HFFc6 (cell line): ENCODE data around the gene ARPC4. TPM values are rescaled to one million over a fixed set of nuclear protein-coding genes. Genes with fewer than 3 reads are reported as not detected.

ENCODE experiments used
- DNase-seq: peaks from one replicate; pipeline ENCODE4 v3.0.0-alpha.2; 2018
- H3K27ac Mint-ChIP-seq: 2 replicates; pipeline ENCODE4 v1.8.0; 2020; ENCODE audit warnings: mild to moderate bottlenecking, mixed read lengths
- H3K27me3 Mint-ChIP-seq: 2 replicates; pipeline ENCODE4 v1.8.0; 2021; ENCODE audit warnings: mild to moderate bottlenecking, moderate library complexity, mixed read lengths; ENCODE audit not compliant: insufficient read depth
- H3K36me3 Mint-ChIP-seq: 2 replicates; pipeline ENCODE4 v1.8.0; 2021; ENCODE audit warnings: low read depth, mixed read lengths
- H3K4me1 Mint-ChIP-seq: 2 replicates; pipeline ENCODE4 v1.8.0; 2020; ENCODE audit warnings: low read depth, mixed read lengths
- H3K4me3 Mint-ChIP-seq: 2 replicates; pipeline ENCODE4 v1.8.0; 2020; ENCODE audit warnings: mild to moderate bottlenecking, moderate library complexity, mixed read lengths
- H3K9me3 Mint-ChIP-seq: 2 replicates; pipeline ENCODE4 v1.8.0; 2020; ENCODE audit warnings: mild to moderate bottlenecking, mixed read lengths
- CTCF ChIP-seq: fragments of 200-600 bp; sonication (generic); IDR thresholded peaks from 2 replicates; pipeline ENCODE4 v1.5.0; 2021; ENCODE audit warnings: antibody characterized with exemption, mild to moderate bottlenecking
- total RNA-seq, 6 experiments: library from RNA; stranded (reverse); fragmentation: NEBNext Ultra II Directional; extraction: Animal tissue kit (Norgen Biotek cat#: 25700); gene quantifications; 2 replicates in 1 of 6; 3 replicates in 5 of 6; pipeline ENCODE4 v1.2.3, GENCODE V29; 2021

ARPC4 gene
- total RNA-seq, 6 experiments from 2014 or later = 252 to 303 (median 266) TPM

GRCh38 chr3:9765865-9766264 lies 27.0 kb upstream of the ARPC4 start:
- no peak for DNase-seq
- H3K27me3 Mint-ChIP-seq = peaks cover 7% of the 10 kb centered on the region
- no peak overlapping the region for H3K4me3 Mint-ChIP-seq
- H3K36me3 Mint-ChIP-seq = peaks cover 14% of the 10 kb centered on the region
- H3K9me3 Mint-ChIP-seq = no peaks in the 10 kb centered on the region
- no peak overlapping the region for H3K27ac Mint-ChIP-seq
- H3K4me1 Mint-ChIP-seq = peaks cover 37% of the 10 kb centered on the region
- no peak for TF ChIP-seq CTCF

DNA sequence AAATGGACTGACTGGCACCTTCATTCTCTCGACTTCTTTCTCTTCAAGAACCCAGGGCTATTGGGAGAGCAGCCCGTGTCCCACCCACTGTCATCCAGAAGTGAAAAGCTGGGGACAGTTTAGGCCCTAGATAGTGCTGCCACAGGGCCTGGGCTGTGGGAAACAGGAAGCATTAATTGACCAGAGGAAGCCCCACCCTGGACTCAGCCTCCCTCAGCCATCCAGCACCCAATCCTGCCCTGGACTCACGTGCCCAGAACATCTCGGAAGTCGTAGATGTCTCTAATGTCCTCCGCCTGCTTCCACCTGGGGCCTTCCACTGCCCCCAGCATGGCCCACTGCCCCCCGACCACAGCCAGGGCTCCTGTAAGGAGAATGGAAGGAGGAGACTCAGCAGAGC lies 25.5 kb upstream of the ARPC4 start:
- peaks cover 37% of the 10 kb centered on the region for H3K4me1 Mint-ChIP-seq
- TF ChIP-seq CTCF = no peak
- H3K4me3 Mint-ChIP-seq = peak overlapping the region; percentile 87; the same call in 1 of the 2 replicates
- H3K9me3 Mint-ChIP-seq = no peaks in the 10 kb centered on the region
- H3K27me3 Mint-ChIP-seq = peaks cover 7% of the 10 kb centered on the region
- H3K36me3 Mint-ChIP-seq = peaks cover 10% of the 10 kb centered on the region; the same call in 1 of the 2 replicates
- peak overlapping the region; percentile 66 for H3K27ac Mint-ChIP-seq
- DNase-seq = no peak

DNA sequence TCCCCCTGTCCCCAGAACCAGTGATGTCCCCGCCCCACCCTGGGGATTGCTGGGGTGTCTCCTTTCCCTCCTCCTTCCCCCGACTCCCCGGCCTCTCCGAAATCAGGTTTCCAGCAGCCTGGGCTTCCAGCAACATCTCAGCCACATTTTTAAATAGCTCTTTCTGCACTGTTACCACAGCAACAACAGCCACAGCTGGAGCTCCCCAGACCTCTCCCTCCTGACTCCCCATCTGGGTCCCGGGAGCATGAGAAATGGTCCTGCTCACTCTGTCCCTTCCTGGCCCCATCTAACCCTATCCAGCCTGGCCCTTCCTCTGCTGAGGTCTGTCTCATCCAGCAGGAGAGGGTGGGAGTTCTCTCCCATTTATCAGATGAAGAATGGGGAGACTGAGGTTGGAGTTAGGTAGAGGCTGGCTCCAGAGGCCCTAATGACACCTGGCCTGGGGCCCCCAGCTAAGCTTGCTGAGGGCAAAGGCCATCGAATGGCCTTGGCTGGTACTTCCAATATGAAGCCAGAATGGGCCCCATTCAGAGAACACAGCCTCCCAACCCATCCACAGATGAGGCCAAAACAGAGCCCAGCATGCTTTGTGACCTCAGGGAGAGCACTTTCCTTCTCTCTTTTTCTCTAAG lies 24.6 kb upstream of the ARPC4 start:
- Mint-ChIP-seq H3K4me3 (peak overlapping the region; percentile 87; the same call in 1 of the 2 replicates), H3K9me3 (no peaks in the 10 kb centered on the region), H3K36me3 (peaks cover 10% of the 10 kb centered on the region; the same call in 1 of the 2 replicates), H3K27ac (peak overlapping the region; percentile 66), H3K4me1 (peaks cover 37% of the 10 kb centered on the region), H3K27me3 (peaks cover 7% of the 10 kb centered on the region)
- no peak for DNase-seq
- TF ChIP-seq CTCF = no peak

GRCh38 chr3:9769012-9769411 lies 23.9 kb upstream of the ARPC4 start:
- peak overlapping the region; percentile 87 for H3K4me3 Mint-ChIP-seq
- H3K27me3 Mint-ChIP-seq = peaks cover 7% of the 10 kb centered on the region

DNA sequence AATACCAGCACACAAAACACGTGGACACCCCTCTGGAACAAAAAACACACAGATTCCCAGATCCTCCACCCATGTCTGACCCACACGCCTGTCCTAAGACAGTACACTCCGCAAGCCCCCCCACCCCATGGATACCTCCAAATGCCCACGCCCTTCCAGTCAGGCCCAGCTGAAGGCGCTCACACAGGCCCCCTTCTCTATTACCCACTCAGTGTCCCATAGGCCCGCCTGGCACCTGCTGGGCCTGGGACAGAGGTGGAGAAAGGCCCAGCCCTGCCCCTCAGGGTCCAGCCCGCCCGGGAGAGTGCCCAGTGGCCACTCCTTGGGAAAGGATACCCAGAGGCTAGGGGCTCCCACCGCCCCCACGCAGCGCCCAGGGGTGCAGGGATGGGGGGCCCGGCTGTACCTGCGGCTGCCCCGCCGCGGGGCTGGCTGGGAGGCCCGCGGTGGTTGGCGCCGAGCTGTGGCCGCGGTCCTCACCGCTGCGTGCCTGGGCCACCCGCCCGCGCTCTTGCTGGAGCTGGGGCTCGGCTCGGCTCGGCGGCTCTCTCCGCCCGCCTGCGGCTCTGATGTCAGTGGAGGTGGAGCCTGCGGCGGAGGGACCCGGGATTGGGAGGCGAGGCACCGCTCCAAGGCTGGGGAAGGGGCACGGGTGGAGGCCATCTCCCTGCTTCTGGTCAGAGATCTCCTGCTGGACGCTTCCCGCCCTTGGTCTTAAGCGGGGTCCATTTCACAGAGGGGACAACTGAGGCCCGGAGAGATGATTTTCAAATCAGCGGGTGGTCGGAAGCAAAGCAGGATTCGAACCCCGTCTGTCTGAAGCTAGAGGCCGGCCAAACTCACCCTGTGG lies 23.2 kb upstream of the ARPC4 start, which contains the start of gene CAMK1:
Gene CAMK1, minus strand, starts transcription at position 522 of the 850 bp plus-strand sequence. CDS start 2,198 bp downstream, outside the sequence.
- Mint-ChIP-seq H3K9me3 (no peaks in the 10 kb centered on the region), H3K27ac (peak within 1 kb of the TSS; percentile 67), H3K27me3 (peaks cover 7% of the 10 kb centered on the region), H3K4me3 (peak within 1 kb of the TSS; percentile 87), H3K36me3 (peaks cover 10% of the 10 kb centered on the region; the same call in 1 of the 2 replicates), H3K4me1 (peaks cover 37% of the 10 kb centered on the region)
- TF ChIP-seq CTCF = no peak
- peak; percentile 56 for DNase-seq

More at GRCh38 chr3:9769012-9769411, 23.9 kb upstream of the ARPC4 start:
- H3K9me3 Mint-ChIP-seq = no peaks in the 10 kb centered on the region
- peak overlapping the region; percentile 67 for H3K27ac Mint-ChIP-seq
- TF ChIP-seq CTCF = no peak
- H3K36me3 Mint-ChIP-seq = peaks cover 10% of the 10 kb centered on the region; the same call in 1 of the 2 replicates
- peaks cover 37% of the 10 kb centered on the region for H3K4me1 Mint-ChIP-seq
- no peak for DNase-seq
